Sigmoid colon (tissue), 7 donors: ENCODE measurements around the gene SMU1. TPM values are rescaled to one million over a fixed set of nuclear protein-coding genes. Genes with fewer than 3 reads are reported as not detected.

Source experiments
- DNase-seq: peaks from one replicate; pipeline ENCODE4 v3.0.0-alpha.2; 2019
- H3K27ac ChIP-seq, 4 donors: fragments of 200-600 bp; sonication (generic); one replicate each; pipeline ENCODE4 v1.5.1; 2016 to 2019; ENCODE audit warnings: mild to moderate bottlenecking in 1 of 4
- H3K27me3 ChIP-seq, 3 donors: fragments of 200-600 bp; sonication (generic); one replicate each; pipeline ENCODE4 v1.5.1; 2019; ENCODE audit warnings: mild to moderate bottlenecking in 1 of 3
- H3K36me3 ChIP-seq, 4 donors: fragments of 200-600 bp; sonication (generic); one replicate each; pipeline ENCODE4 v1.5.1; 2016 to 2019
- H3K4me1 ChIP-seq, 4 donors: fragments of 200-600 bp; sonication (generic); one replicate each; pipeline ENCODE4 v1.5.1; 2017 to 2019
- H3K4me3 ChIP-seq, 4 donors: fragments of 200-600 bp; sonication (generic); one replicate each; pipeline ENCODE4 v1.5.1; 2017 to 2019; ENCODE audit warnings: mild to moderate bottlenecking in 2 of 4, moderate library complexity in 1 of 4
- H3K9me3 ChIP-seq, 4 donors: fragments of 200-600 bp in 3 of 4; sonication (generic) in 3 of 4; one replicate each; pipeline versions ENCODE4 v1.5.1 to v1.6.1; 2013 to 2019
- EP300 ChIP-seq, 4 donors: sonication (generic); formaldehyde crosslinking; IDR thresholded peaks; one replicate each; pipeline ENCODE4 v1.6.1; 2017; ENCODE audit warnings: antibody characterized with exemption in 4 of 4
- POLR2A ChIP-seq, 2 donors: fragments of 450-650 bp; IDR thresholded peaks; one replicate each; pipeline ENCODE4 v1.6.1; 2016; ENCODE audit warnings: antibody characterized with exemption in 2 of 2, mild to moderate bottlenecking in 2 of 2, moderate library complexity in 2 of 2
- POLR2AphosphoS5 ChIP-seq, 4 donors: sonication (generic); formaldehyde crosslinking; IDR thresholded peaks; one replicate each; pipeline ENCODE4 v1.6.1; 2017; ENCODE audit warnings: antibody characterized with exemption in 4 of 4
- WGBS, 2 donors: extraction: QIAGEN DNeasy Blood & Tissue Kit; methylation state at CpG; one replicate each; pipeline ENCODE4 v1.1.7; 2013; 5-methylcytosine and 5-hydroxymethylcytosine counted together
- intact Hi-C: fragments of 100-400 bp; cut with DNase I; formaldehyde crosslinking; loops from one replicate; pipeline ENCODE4 v1.15.1; 2023
- polyA plus RNA-seq, 3 donors: library from polyadenylated mRNA; stranded (reverse); fragments of 200-250 nt; gene quantifications; one replicate each; pipeline ENCODE4 v1.2.3, GENCODE V29; 2013
- total RNA-seq, 4 donors: library from RNA; depleted of rRNA; stranded (reverse); fragments of >200 nt; gene quantifications; one replicate each; pipeline ENCODE4 v1.1.0, GENCODE V29; 2016
- TF ChIP-seq, protein P1 (sequence below), 4 experiments: fragments of 450-650 bp in 3 of 4; fragments of 200-600 bp in 1 of 4; IDR thresholded peaks; one replicate each; pipeline ENCODE4 v1.5.1; 2016 to 2019; ENCODE audit warnings: antibody characterized with exemption in 4 of 4, mild to moderate bottlenecking in 3 of 4, moderate library complexity in 2 of 4
- donor health status: healthy with polysubstance abuse.
- donor health status: Bipolar disorder and iron deficiency.
- donor health status: healthy.

SMU1 gene
- total and polyA plus RNA-seq, 7 donors = 8.4 to 22.3 (median 15.0) TPM

DNA sequence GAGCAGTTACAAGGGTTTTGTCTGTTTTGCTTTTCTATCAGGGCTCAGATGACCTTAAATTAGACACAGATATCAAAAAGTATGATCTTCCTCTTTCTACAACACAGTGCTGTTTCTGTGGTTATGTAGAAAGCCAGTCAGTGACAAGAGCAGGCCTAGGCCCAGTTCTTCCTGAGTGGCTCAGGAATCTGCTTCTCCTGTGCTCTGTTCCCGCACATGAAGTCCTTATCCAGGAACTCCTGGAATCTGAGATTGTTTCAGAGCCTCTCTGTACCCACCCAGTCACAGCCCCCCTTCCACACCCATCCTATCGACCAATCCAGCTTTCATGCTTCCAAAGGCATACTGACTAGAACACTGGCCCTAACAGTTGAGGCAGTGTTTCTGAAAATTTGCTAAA lies 40.4 kb upstream of the SMU1 start:
- Histone ChIP-seq H3K27me3 (no peaks in the 10 kb centered on the region), H3K36me3 (peaks cover 0 to 75% (median 23%) of the 10 kb centered on the region in 4 donors), H3K4me3 (no peak overlapping the region), H3K4me1 (peaks cover 0 to 4% (median 0%) of the 10 kb centered on the region in 4 donors), H3K27ac (peak overlapping the region in 2 of 4 donors; percentile 29 to 36), H3K9me3 (no peaks in the 10 kb centered on the region)
- peak; percentile 41 for DNase-seq
- intact Hi-C loops = no loop called here
- TF ChIP-seq, protein P1, sequence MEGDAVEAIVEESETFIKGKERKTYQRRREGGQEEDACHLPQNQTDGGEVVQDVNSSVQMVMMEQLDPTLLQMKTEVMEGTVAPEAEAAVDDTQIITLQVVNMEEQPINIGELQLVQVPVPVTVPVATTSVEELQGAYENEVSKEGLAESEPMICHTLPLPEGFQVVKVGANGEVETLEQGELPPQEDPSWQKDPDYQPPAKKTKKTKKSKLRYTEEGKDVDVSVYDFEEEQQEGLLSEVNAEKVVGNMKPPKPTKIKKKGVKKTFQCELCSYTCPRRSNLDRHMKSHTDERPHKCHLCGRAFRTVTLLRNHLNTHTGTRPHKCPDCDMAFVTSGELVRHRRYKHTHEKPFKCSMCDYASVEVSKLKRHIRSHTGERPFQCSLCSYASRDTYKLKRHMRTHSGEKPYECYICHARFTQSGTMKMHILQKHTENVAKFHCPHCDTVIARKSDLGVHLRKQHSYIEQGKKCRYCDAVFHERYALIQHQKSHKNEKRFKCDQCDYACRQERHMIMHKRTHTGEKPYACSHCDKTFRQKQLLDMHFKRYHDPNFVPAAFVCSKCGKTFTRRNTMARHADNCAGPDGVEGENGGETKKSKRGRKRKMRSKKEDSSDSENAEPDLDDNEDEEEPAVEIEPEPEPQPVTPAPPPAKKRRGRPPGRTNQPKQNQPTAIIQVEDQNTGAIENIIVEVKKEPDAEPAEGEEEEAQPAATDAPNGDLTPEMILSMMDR (IDR thresholded peaks at IDR 0.05) = no peak
- TF ChIP-seq POLR2A (IDR thresholded peaks at IDR 0.05) = no peak
- TF ChIP-seq POLR2AphosphoS5 (IDR thresholded peaks at IDR 0.05) = no peak
- no peak for TF ChIP-seq EP300 (IDR thresholded peaks at IDR 0.05)
- 74 to 93% methylated on average over 2 of the region's 2 CpGs for WGBS, 2 donors

GRCh38 chr9:33114746-33115145 lies 38.3 kb upstream of the SMU1 start:
- Histone ChIP-seq H3K4me1 (peaks cover 0 to 4% (median 0%) of the 10 kb centered on the region in 4 donors), H3K27me3 (no peaks in the 10 kb centered on the region), H3K36me3 (peaks cover 0 to 73% (median 21%) of the 10 kb centered on the region in 4 donors), H3K4me3 (no peak overlapping the region), H3K9me3 (no peaks in the 10 kb centered on the region), H3K27ac (no peak overlapping the region)
- 95 to 97% methylated on average over 3 of the region's 3 CpGs for WGBS, 2 donors
- no peak for DNase-seq
- intact Hi-C loops = no loop called here
- TF ChIP-seq, protein P1 (IDR thresholded peaks at IDR 0.05) = no peak
- TF ChIP-seq POLR2AphosphoS5 (IDR thresholded peaks at IDR 0.05) = no peak
- no peak for TF ChIP-seq EP300 (IDR thresholded peaks at IDR 0.05)

DNA sequence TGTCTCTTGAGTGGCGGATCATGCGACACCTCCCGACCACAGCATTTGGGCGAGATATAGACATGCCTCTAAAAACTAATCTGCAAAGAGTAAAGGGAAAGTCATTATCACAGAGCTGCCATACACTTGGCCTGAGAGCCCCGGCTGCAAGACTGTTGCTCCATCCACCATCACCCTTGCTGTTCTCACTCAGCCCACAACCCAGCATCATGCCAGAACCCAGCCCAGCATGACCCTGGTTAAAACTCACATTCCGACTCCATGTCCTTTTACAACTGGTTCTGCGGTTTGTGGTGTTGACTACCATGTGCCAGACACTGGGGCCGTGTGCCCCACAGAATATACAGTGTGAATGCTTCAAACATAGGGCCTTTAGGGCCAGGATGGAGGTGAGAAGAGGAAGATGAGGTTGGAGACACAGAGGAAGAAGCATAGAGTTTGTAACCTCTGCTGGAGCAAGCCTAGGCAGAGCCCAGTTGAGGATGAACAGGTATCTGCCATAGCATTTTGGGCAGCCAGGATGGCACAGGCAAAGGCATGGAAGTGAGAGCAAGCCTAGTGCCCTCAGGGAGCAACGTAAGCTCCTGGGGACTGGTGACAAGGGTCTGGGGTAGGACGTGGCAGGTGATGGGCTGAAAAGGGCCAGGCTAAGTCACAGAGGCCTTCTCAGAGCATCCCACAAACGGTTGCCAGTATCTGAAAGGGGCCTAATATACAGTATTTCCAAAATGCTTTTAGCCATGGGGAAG lies 37.5 kb upstream of the SMU1 start:
- no peak overlapping the region for H3K4me3 ChIP-seq
- peaks cover 0 to 67% (median 21%) of the 10 kb centered on the region in 4 donors for H3K36me3 ChIP-seq
- peaks cover 0 to 4% (median 0%) of the 10 kb centered on the region in 4 donors for H3K4me1 ChIP-seq
- 94% methylated on average over 11 of the region's 11 CpGs for WGBS, 2 donors
- intact Hi-C loops = no loop called here
- no peak for TF ChIP-seq EP300 (IDR thresholded peaks at IDR 0.05)
- TF ChIP-seq, protein P1 (IDR thresholded peaks at IDR 0.05) = no peak
- no peak for TF ChIP-seq POLR2AphosphoS5 (IDR thresholded peaks at IDR 0.05)
- no peak for TF ChIP-seq POLR2A (IDR thresholded peaks at IDR 0.05)
- H3K27ac ChIP-seq = no peak overlapping the region
- no peak for DNase-seq
- H3K9me3 ChIP-seq = no peaks in the 10 kb centered on the region
- H3K27me3 ChIP-seq = no peaks in the 10 kb centered on the region

GRCh38 chr9:33112094-33112493 lies 35.6 kb upstream of the SMU1 start:
- Histone ChIP-seq H3K27ac (no peak overlapping the region), H3K27me3 (no peaks in the 10 kb centered on the region), H3K36me3 (peaks cover 0 to 54% (median 17%) of the 10 kb centered on the region in 4 donors), H3K4me1 (peaks cover 0 to 7% (median 5%) of the 10 kb centered on the region in 4 donors), H3K4me3 (no peak overlapping the region), H3K9me3 (no peaks in the 10 kb centered on the region)
- no peak for DNase-seq
- intact Hi-C loops = no loop called here
- TF ChIP-seq, protein P1 (IDR thresholded peaks at IDR 0.05) = no peak
- no peak for TF ChIP-seq POLR2A (IDR thresholded peaks at IDR 0.05)
- no peak for TF ChIP-seq EP300 (IDR thresholded peaks at IDR 0.05)
- TF ChIP-seq POLR2AphosphoS5 (IDR thresholded peaks at IDR 0.05) = no peak
- 82 to 89% methylated on average over 4 of the region's 4 CpGs for WGBS, 2 donors
